H1 (cell line): ENCODE measurements around the gene NEURL1.

Source experiments
- GABPA ChIP-seq: IDR thresholded peaks from 2 replicates; pipeline ENCODE4 v1.6.1; 2011; ENCODE audit warnings: mild to moderate bottlenecking, low read length, moderate library complexity, borderline replicate concordance; ENCODE audit not compliant: insufficient read depth
- NANOG ChIP-seq: IDR thresholded peaks from 2 replicates; pipeline ENCODE4 v1.6.1; 2011; ENCODE audit warnings: low read length, low read depth, mild to moderate bottlenecking, inconsistent platforms; ENCODE audit not compliant: insufficient read depth, poor library complexity, severe bottlenecking
- POLR2A ChIP-seq, 2 experiments: IDR thresholded peaks; 1 replicate in 1 of 2; 2 replicates in 1 of 2; pipeline ENCODE4 v1.6.1; 2011; ENCODE audit warnings: low read depth in 2 of 2, low read length in 2 of 2, mild to moderate bottlenecking in 2 of 2; ENCODE audit errors: control extremely low read depth in 1 of 2
- POLR2AphosphoS5 ChIP-seq: IDR thresholded peaks from 2 replicates; pipeline ENCODE4 v1.6.1; 2011; ENCODE audit warnings: low read depth, low read length
- SP1 ChIP-seq: IDR thresholded peaks from 2 replicates; pipeline ENCODE4 v1.6.1; 2011; ENCODE audit warnings: low read depth, low read length
- YY1 ChIP-seq: IDR thresholded peaks from 2 replicates; pipeline ENCODE4 v1.6.1; 2011; ENCODE audit warnings: low read depth, mild to moderate bottlenecking, low read length
- TF ChIP-seq, protein P1 (sequence below), 3 experiments: IDR thresholded peaks; 1 replicate in 2 of 3; 2 replicates in 1 of 3; pipeline versions ENCODE4 v1.5.1 to v1.6.1; 2011; ENCODE audit warnings: low read length in 3 of 3, mild to moderate bottlenecking in 3 of 3, inconsistent platforms in 2 of 3, low read depth in 1 of 3, moderate library complexity in 1 of 3; ENCODE audit not compliant: insufficient read depth in 1 of 3; ENCODE audit errors: control extremely low read depth in 1 of 3

DNA sequence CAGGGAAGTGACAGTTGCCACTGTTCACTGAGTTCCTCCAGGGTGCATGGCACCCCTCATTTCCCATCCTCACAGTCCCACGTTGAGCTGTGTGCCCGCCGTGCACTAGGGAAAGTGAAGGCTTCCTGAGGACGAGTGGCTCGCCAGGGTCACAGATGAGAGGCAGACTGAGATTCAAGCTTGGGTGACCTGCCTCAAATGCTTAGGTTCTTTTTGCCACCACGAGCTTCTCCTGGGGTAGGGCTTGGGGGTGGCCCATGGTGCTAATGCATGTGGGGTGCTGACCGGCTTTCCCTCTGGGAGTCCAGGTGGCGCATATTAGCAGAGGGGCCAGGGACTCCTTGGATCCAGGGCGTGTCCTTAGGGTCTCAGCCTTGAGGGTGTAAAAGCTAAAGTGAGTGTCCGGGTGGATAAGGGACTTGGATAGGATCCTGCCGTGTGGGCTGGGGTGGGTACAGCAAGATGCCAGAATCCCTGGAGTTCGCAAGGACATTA, 43.3 kb upstream of the NEURL1 start:
- no peak for TF ChIP-seq NANOG
- TF ChIP-seq GABPA, result no peak
- TF ChIP-seq, protein P1, sequence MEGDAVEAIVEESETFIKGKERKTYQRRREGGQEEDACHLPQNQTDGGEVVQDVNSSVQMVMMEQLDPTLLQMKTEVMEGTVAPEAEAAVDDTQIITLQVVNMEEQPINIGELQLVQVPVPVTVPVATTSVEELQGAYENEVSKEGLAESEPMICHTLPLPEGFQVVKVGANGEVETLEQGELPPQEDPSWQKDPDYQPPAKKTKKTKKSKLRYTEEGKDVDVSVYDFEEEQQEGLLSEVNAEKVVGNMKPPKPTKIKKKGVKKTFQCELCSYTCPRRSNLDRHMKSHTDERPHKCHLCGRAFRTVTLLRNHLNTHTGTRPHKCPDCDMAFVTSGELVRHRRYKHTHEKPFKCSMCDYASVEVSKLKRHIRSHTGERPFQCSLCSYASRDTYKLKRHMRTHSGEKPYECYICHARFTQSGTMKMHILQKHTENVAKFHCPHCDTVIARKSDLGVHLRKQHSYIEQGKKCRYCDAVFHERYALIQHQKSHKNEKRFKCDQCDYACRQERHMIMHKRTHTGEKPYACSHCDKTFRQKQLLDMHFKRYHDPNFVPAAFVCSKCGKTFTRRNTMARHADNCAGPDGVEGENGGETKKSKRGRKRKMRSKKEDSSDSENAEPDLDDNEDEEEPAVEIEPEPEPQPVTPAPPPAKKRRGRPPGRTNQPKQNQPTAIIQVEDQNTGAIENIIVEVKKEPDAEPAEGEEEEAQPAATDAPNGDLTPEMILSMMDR (IDR thresholded peaks at IDR 0.05; ENCODE audit: control extremely low read depth in 1 of 3, insufficient read depth in 1 of 3, low read depth in 1 of 3, low read length in 3 of 3), result no peak
- no peak for TF ChIP-seq POLR2AphosphoS5
- TF ChIP-seq SP1, result no peak
- no peak for TF ChIP-seq POLR2A (IDR thresholded peaks at IDR 0.05; ENCODE audit: control extremely low read depth in 1 of 2, low read depth in 2 of 2, low read length in 2 of 2)
- TF ChIP-seq YY1, result no peak
